Measurements from ENCODE around the gene NFAT5. TPM values are rescaled to one million over a fixed set of nuclear protein-coding genes. Genes with fewer than 3 reads are reported as not detected.

NFAT5 gene
- total RNA-seq, 2 experiments from 2014 or later = 36.0 to 37.8 TPM

GRCh38 chr16:69701452-69701851 is 135.7 kb downstream of the NFAT5 start:
- intact Hi-C loops (cut with micrococcal nuclease) = no loop called here
- ATAC-seq (no peak), DNase-seq (no peak)
- no peaks in the 10 kb centered on the region for H3K4me1 Mint-ChIP-seq (ENCODE audit: low read depth)
- peaks cover 13% of the 10 kb centered on the region for H3K36me3 Mint-ChIP-seq (ENCODE audit: low read depth)
- ChIA-PET POLR2A (interaction anchor here (0.7 kb wide), 1 partner anchor 88 kb away, joined by 3 read pairs; no protein-coding TSS in a partner anchor), CTCF (interaction anchor here (0.6 to 4.0 kb wide), 4 partner anchors 8 to 484 kb away, joined by 3 to 17 read pairs (median 3); no protein-coding TSS in a partner anchor)
- H3K9me3 Mint-ChIP-seq = no peaks in the 10 kb centered on the region
- TF ChIP-seq CTCF (IDR thresholded peaks at IDR 0.05) = no peak
- no peaks in the 10 kb centered on the region for H3K27me3 Mint-ChIP-seq
- H3K27ac Mint-ChIP-seq = no peak overlapping the region
- no peak overlapping the region for H3K4me3 Mint-ChIP-seq

GRCh38 chr16:69701866-69702265 is 136.1 kb downstream of the NFAT5 start:
- no peaks in the 10 kb centered on the region for H3K9me3 Mint-ChIP-seq
- no peak for DNase-seq
- no peak for TF ChIP-seq CTCF (IDR thresholded peaks at IDR 0.05)
- H3K27me3 Mint-ChIP-seq = no peaks in the 10 kb centered on the region
- H3K4me1 Mint-ChIP-seq (ENCODE audit: low read depth) = no peaks in the 10 kb centered on the region
- CTCF ChIA-PET = interaction anchor here (0.6 to 4.0 kb wide), 5 partner anchors 8 to 484 kb away, joined by 3 to 17 read pairs (median 3); partner anchors contain the start of gene NOB1
- no peak for ATAC-seq
- no peak overlapping the region for H3K27ac Mint-ChIP-seq
- no peak overlapping the region for H3K4me3 Mint-ChIP-seq
- intact Hi-C loops (cut with micrococcal nuclease) = loop anchor here (2.0 kb wide), 1 partner anchor 51 kb away; no protein-coding TSS in a partner anchor
- POLR2A ChIA-PET = no interaction called here
- H3K36me3 Mint-ChIP-seq (ENCODE audit: low read depth) = peaks cover 11% of the 10 kb centered on the region

- POLR2A ChIA-PET = no interaction called here
- Mint-ChIP-seq H3K4me1 (ENCODE audit: low read depth) (peaks cover 2% of the 10 kb centered on the region), H3K27me3 (no peaks in the 10 kb centered on the region), H3K27ac (peak overlapping the region; percentile 12), H3K9me3 (no peaks in the 10 kb centered on the region), H3K36me3 (ENCODE audit: low read depth) (peaks cover 15% of the 10 kb centered on the region), H3K4me3 (no peak overlapping the region)
- DNase-seq (no peak), ATAC-seq (no peak)
- no peak for TF ChIP-seq CTCF (IDR thresholded peaks at IDR 0.05)
- CTCF ChIA-PET = interaction anchor here (0.7 to 1.3 kb wide), 3 partner anchors 208 to 307 kb away, joined by 3 to 5 read pairs (median 4); no protein-coding TSS in a partner anchor
- intact Hi-C loops (cut with micrococcal nuclease) = loop anchor here (2.0 kb wide), 1 partner anchor 49 kb away; no protein-coding TSS in a partner anchor
Measured at GRCh38 chr16:69703638-69704037, 137.9 kb downstream of the NFAT5 start.

- Mint-ChIP-seq H3K27ac (peak overlapping the region; percentile 56), H3K27me3 (no peaks in the 10 kb centered on the region), H3K4me1 (ENCODE audit: low read depth) (peaks cover 5% of the 10 kb centered on the region), H3K4me3 (no peak overlapping the region), H3K9me3 (no peaks in the 10 kb centered on the region), H3K36me3 (ENCODE audit: low read depth) (peaks cover 7% of the 10 kb centered on the region)
- DNase-seq = no peak
- no peak for ATAC-seq
- intact Hi-C loops (cut with micrococcal nuclease) = no loop called here
- POLR2A ChIA-PET = interaction anchor here (1.1 kb wide), 1 partner anchor 48 kb away, joined by 3 read pairs; the partner anchor contains the start of gene NOB1
- no peak for TF ChIP-seq CTCF (IDR thresholded peaks at IDR 0.05)
- CTCF ChIA-PET = interaction anchor here (1.3 to 2.2 kb wide), 2 partner anchors 48 to 224 kb away, joined by 3 to 10 read pairs; partner anchors contain the start of gene NOB1
Measured at GRCh38 chr16:69706256-69706974, 140.6 kb downstream of the NFAT5 start.

- Mint-ChIP-seq H3K4me1 (ENCODE audit: low read depth) (peaks cover 5% of the 10 kb centered on the region), H3K36me3 (ENCODE audit: low read depth) (peaks cover 4% of the 10 kb centered on the region), H3K9me3 (no peaks in the 10 kb centered on the region), H3K27me3 (no peaks in the 10 kb centered on the region), H3K4me3 (no peak overlapping the region), H3K27ac (peak overlapping the region; percentile 56)
- ChIA-PET CTCF (interaction anchor here (1.3 to 2.2 kb wide), 2 partner anchors 47 to 224 kb away, joined by 3 to 10 read pairs; partner anchors contain the start of gene NOB1), POLR2A (interaction anchor here (1.1 kb wide), 1 partner anchor 48 kb away, joined by 3 read pairs; the partner anchor contains the start of gene NOB1)
- ATAC-seq (no peak), DNase-seq (no peak)
- no peak for TF ChIP-seq CTCF (IDR thresholded peaks at IDR 0.05)
- intact Hi-C loops (cut with micrococcal nuclease) = no loop called here
Measured at GRCh38 chr16:69706975-69707340, 141.2 kb downstream of the NFAT5 start.
